ENCODE results near the gene CREB5.

- TF ChIP-seq CTCF (IDR thresholded peaks at IDR 0.05 in 8 of 11, conservative IDR thresholded peaks at IDR 0.05 in 3 of 11) (no peak), POLR2AphosphoS5 (IDR thresholded peaks at IDR 0.05) (no peak)
Observed at GRCh38 chr7:28474640-28475039, 62.3 kb downstream of the CREB5 start.

Data from spleen (tissue), 7 donors.